K562 (cell line): ENCODE results near the gene TJP3. TPM values are rescaled to one million over a fixed set of nuclear protein-coding genes. Genes with fewer than 3 reads are reported as not detected.

Experiments used
- ADNP ChIP-seq: fragments of 200-800 bp; sonication (Bioruptor generic); IDR thresholded peaks from 2 replicates; pipeline ENCODE4 v1.6.1; 2016; ENCODE audit warnings: missing genetic modification characterization, missing compliant biosample characterization
- ARHGAP35 ChIP-seq: fragments of 450-650 bp; IDR thresholded peaks from 2 replicates; pipeline ENCODE4 v1.6.1; 2018; ENCODE audit not compliant: partially characterized antibody
- CBFA2T2 ChIP-seq: fragments of 450-650 bp; conservative IDR thresholded peaks from 2 replicates; pipeline ENCODE4 v1.6.1; 2017; ENCODE audit warnings: mild to moderate bottlenecking
- CBX2 ChIP-seq: fragments of 200-600 bp; sonication (generic); IDR thresholded peaks from one replicate; pipeline ENCODE4 v1.6.1; 2012; ENCODE audit warnings: mild to moderate bottlenecking, low read length, inconsistent platforms; ENCODE audit not compliant: insufficient read depth, poor library complexity, severe bottlenecking
- CEBPG ChIP-seq, 3 experiments: fragments of 200-800 bp in 1 of 3; sonication (Bioruptor generic) in 1 of 3; sonication (generic) in 1 of 3; formaldehyde crosslinking in 1 of 3; IDR thresholded peaks in 2 of 3; conservative IDR thresholded peaks in 1 of 3; 2 replicates each; pipeline versions ENCODE4 v1.6.1 to v1.8.0; 2016 to 2022; ENCODE audit warnings: missing compliant biosample characterization in 2 of 3, missing genetic modification characterization in 2 of 3, mild to moderate bottlenecking in 1 of 3, missing genetic modification reagents in 1 of 3
- CUX1 ChIP-seq: fragments of 200-800 bp; sonication (Bioruptor generic); IDR thresholded peaks from 2 replicates; pipeline ENCODE4 v1.6.1; 2016; ENCODE audit warnings: missing genetic modification characterization, missing compliant biosample characterization
- ETS2 ChIP-seq: IDR thresholded peaks from 2 replicates; pipeline ENCODE4 v1.6.1; 2016; ENCODE audit warnings: borderline replicate concordance, missing genetic modification characterization, mild to moderate bottlenecking, moderate library complexity, missing compliant biosample characterization; ENCODE audit not compliant: poor library complexity, severe bottlenecking
- HDAC3 ChIP-seq: fragments of 450-650 bp; IDR thresholded peaks from 2 replicates; pipeline ENCODE4 v1.6.1; 2018; ENCODE audit warnings: borderline replicate concordance, mild to moderate bottlenecking, moderate library complexity; ENCODE audit not compliant: partially characterized antibody
- HMGN3 ChIP-seq: IDR thresholded peaks from 2 replicates; pipeline ENCODE4 v1.6.1; 2011; ENCODE audit warnings: borderline replicate concordance, low read depth, mild to moderate bottlenecking, mixed read lengths, low read length; ENCODE audit not compliant: insufficient read length; ENCODE audit errors: extremely low read depth
- HNRNPLL ChIP-seq: fragments of 200-400 bp; formaldehyde crosslinking; IDR thresholded peaks from 2 replicates; pipeline ENCODE4 v1.6.1; 2017; ENCODE audit warnings: low read length, low read depth, mild to moderate bottlenecking; ENCODE audit not compliant: poor library complexity, severe bottlenecking
- RBM22 ChIP-seq: fragments of 200-400 bp; formaldehyde crosslinking; IDR thresholded peaks from 2 replicates; pipeline ENCODE4 v1.6.1; 2018; ENCODE audit warnings: low read length, low read depth; ENCODE audit not compliant: poor library complexity, severe bottlenecking
- TCF15 ChIP-seq: fragments of 250-450 bp; sonication (Bioruptor Pico); IDR thresholded peaks from 2 replicates; pipeline ENCODE4 v1.8.0; 2022; ENCODE audit warnings: moderate library complexity, mild to moderate bottlenecking, inconsistent platforms
- TSHZ1 ChIP-seq: fragments of 250-450 bp; sonication (Bioruptor Pico); IDR thresholded peaks from 2 replicates; pipeline ENCODE4 v1.4.0; 2020; ENCODE audit warnings: mild to moderate bottlenecking, moderate library complexity
- ZBTB12 ChIP-seq: fragments of 250-450 bp; sonication (Bioruptor Pico); IDR thresholded peaks from 2 replicates; pipeline ENCODE4 v1.4.0; 2020
- ZC3H8 ChIP-seq: fragments of 450-650 bp; IDR thresholded peaks from 2 replicates; pipeline ENCODE4 v1.6.1; 2017
- ZNF316 ChIP-seq: fragments of 450-650 bp; IDR thresholded peaks from 2 replicates; pipeline ENCODE4 v1.6.1; 2016
- ZNF699 ChIP-seq: fragments of 250-450 bp; sonication (Bioruptor Pico); IDR thresholded peaks from 2 replicates; pipeline ENCODE4 v1.8.0; 2021; ENCODE audit warnings: mild to moderate bottlenecking, moderate library complexity; ENCODE audit not compliant: insufficient replicate concordance
- polyA plus RNA-seq, 8 experiments: library from polyadenylated mRNA; depleted of rRNA in 4 of 8; stranded (reverse) in 5 of 8; unstranded in 3 of 8; fragments of >200 nt; fragmentation: Nextera tagmentation in 2 of 8; fragmentation: Illumina TruSeq in 1 of 8; extraction: Ambion mirVana in 2 of 8; extraction: Trizol in 1 of 8; gene quantifications; 2 replicates each; pipeline versions ENCODE4 v1.2.1 to v1.2.3, GENCODE V29; 2011 to 2014; ENCODE audit warnings: inconsistent platforms in 1 of 8, missing spikeins in 1 of 8
- total RNA-seq, 7 experiments: library from RNA; depleted of rRNA in 6 of 7; stranded (reverse); fragments of >200 nt in 6 of 7; fragmentation: Illumina TruSeq in 2 of 7; extraction: Trizol in 2 of 7; gene quantifications; 2 replicates each; pipeline versions ENCODE4 v1.2.1 to v1.2.3, GENCODE V29; 2011 to 2021; ENCODE audit warnings: low replicate concordance in 1 of 7

TJP3 gene
- total and polyA plus RNA-seq, 9 of the 15 experiments (the other 6 are each of a cell fraction or from before 2014, with no cell fraction given) = 0.11 to 2.4 (median 0.57) TPM; not detected in 1

- no peak for TF ChIP-seq CUX1 (CRISPR knock-in tag)
- no peak for TF ChIP-seq ZNF699
- no peak for TF ChIP-seq ZNF316
- TF ChIP-seq ZC3H8 = no peak
- no peak for TF ChIP-seq ZBTB12 (CRISPR knock-in tag)
- no peak for TF ChIP-seq ARHGAP35
- no peak for TF ChIP-seq CBFA2T2
- TF ChIP-seq CEBPG (CRISPR knock-in tag; IDR thresholded peaks at IDR 0.05) = no peak
- TF ChIP-seq CEBPG (tag; conservative IDR thresholded peaks at IDR 0.05 in 1 of 2, IDR thresholded peaks at IDR 0.05 in 1 of 2) = no peak
- no peak for TF ChIP-seq ETS2 (tag)
- no peak for TF ChIP-seq HMGN3
- TF ChIP-seq ADNP (tag) = 0 out of 2 replicates have a peak, but pooled peaks have one; percentile 44
- TF ChIP-seq TSHZ1 (CRISPR knock-in tag) = no peak
- TF ChIP-seq RBM22 = no peak
- no peak for TF ChIP-seq CBX2
- TF ChIP-seq TCF15 (CRISPR knock-in tag) = no peak
- no peak for TF ChIP-seq HNRNPLL
- no peak for TF ChIP-seq HDAC3
Observed at GRCh38 chr19:3719868-3720267, 11.7 kb downstream of the TJP3 start (continued).
